Measurements from ENCODE around the gene SLC28A1. TPM values are rescaled to one million over a fixed set of nuclear protein-coding genes. Genes with fewer than 3 reads are reported as not detected.

SLC28A1 gene
- total RNA-seq, 1 experiment from 2014 or later: not detected

DNA sequence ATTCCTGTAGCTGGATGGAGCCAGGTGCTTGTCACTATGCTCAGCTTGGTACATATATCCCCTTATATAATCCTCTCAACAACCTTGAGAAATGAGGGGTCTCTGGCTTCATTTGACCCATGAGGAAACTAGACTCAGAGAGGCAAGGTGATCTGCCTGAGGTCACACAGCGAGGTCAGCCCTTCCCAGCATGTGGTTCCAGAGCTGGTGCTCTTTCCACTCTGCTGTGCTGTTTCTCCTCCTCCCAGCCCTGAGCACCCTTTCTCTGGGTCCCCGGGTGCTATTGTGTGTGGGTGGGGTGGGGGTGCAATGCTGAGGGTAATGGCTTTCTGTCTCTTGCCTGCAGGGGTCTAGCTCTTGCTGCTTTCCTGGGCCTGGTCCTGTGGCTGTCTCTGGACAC is 19.3 kb downstream of the SLC28A1 start:
- Histone ChIP-seq H3K36me3 (ENCODE audit: control insufficient read depth, insufficient read depth, low read length) (no peaks in the 10 kb centered on the region), H3K4me1 (ENCODE audit: control insufficient read depth, insufficient read depth, low read length) (peaks cover 3% of the 10 kb centered on the region), H3K27me3 (ENCODE audit: control insufficient read depth, insufficient read depth, low read length) (no peaks in the 10 kb centered on the region), H3K27ac (ENCODE audit: low read length) (no peak overlapping the region), H3K4me3 (ENCODE audit: low read depth in 2 of 2, low read length in 2 of 2) (no peak overlapping the region), H3K9me3 (ENCODE audit: control insufficient read depth, insufficient read depth, low read depth, low read length) (no peaks in the 10 kb centered on the region)
- ATAC-seq (no peak), DNase-seq (ENCODE audit: low read depth, low spot score) (no peak)
- intact Hi-C loops (cut with micrococcal nuclease; ENCODE audit: unreplicated experiment): no loop called here
- TF ChIP-seq, protein P1, sequence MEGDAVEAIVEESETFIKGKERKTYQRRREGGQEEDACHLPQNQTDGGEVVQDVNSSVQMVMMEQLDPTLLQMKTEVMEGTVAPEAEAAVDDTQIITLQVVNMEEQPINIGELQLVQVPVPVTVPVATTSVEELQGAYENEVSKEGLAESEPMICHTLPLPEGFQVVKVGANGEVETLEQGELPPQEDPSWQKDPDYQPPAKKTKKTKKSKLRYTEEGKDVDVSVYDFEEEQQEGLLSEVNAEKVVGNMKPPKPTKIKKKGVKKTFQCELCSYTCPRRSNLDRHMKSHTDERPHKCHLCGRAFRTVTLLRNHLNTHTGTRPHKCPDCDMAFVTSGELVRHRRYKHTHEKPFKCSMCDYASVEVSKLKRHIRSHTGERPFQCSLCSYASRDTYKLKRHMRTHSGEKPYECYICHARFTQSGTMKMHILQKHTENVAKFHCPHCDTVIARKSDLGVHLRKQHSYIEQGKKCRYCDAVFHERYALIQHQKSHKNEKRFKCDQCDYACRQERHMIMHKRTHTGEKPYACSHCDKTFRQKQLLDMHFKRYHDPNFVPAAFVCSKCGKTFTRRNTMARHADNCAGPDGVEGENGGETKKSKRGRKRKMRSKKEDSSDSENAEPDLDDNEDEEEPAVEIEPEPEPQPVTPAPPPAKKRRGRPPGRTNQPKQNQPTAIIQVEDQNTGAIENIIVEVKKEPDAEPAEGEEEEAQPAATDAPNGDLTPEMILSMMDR (IDR thresholded peaks at IDR 0.05): no peak
- TF ChIP-seq, protein P2, sequence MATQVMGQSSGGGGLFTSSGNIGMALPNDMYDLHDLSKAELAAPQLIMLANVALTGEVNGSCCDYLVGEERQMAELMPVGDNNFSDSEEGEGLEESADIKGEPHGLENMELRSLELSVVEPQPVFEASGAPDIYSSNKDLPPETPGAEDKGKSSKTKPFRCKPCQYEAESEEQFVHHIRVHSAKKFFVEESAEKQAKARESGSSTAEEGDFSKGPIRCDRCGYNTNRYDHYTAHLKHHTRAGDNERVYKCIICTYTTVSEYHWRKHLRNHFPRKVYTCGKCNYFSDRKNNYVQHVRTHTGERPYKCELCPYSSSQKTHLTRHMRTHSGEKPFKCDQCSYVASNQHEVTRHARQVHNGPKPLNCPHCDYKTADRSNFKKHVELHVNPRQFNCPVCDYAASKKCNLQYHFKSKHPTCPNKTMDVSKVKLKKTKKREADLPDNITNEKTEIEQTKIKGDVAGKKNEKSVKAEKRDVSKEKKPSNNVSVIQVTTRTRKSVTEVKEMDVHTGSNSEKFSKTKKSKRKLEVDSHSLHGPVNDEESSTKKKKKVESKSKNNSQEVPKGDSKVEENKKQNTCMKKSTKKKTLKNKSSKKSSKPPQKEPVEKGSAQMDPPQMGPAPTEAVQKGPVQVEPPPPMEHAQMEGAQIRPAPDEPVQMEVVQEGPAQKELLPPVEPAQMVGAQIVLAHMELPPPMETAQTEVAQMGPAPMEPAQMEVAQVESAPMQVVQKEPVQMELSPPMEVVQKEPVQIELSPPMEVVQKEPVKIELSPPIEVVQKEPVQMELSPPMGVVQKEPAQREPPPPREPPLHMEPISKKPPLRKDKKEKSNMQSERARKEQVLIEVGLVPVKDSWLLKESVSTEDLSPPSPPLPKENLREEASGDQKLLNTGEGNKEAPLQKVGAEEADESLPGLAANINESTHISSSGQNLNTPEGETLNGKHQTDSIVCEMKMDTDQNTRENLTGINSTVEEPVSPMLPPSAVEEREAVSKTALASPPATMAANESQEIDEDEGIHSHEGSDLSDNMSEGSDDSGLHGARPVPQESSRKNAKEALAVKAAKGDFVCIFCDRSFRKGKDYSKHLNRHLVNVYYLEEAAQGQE (IDR thresholded peaks at IDR 0.05; ENCODE audit: insufficient read depth in 1 of 2, low read depth in 2 of 2, low read length in 1 of 2): no peak
- no peak for TF ChIP-seq POLR2AphosphoS5 (IDR thresholded peaks at IDR 0.05; ENCODE audit: low read depth, low read length)
- no peak for TF ChIP-seq SIN3A (IDR thresholded peaks at IDR 0.05; ENCODE audit: borderline replicate concordance, insufficient read depth, low read depth, low read length)
- no peak for TF ChIP-seq TCF7L2 (IDR thresholded peaks at IDR 0.05; ENCODE audit: low read depth, low read length)
- no TSS peak for BruUV-seq (replicated peaks)
- in situ Hi-C loops (cut with HindIII; ENCODE audit: low pct_unique_long_range_greater_than_20kb, low sequenced_read_pairs): no loop called here
- POLR2A ChIA-PET: no interaction called here
- CTCF ChIA-PET: no interaction called here

DNA sequence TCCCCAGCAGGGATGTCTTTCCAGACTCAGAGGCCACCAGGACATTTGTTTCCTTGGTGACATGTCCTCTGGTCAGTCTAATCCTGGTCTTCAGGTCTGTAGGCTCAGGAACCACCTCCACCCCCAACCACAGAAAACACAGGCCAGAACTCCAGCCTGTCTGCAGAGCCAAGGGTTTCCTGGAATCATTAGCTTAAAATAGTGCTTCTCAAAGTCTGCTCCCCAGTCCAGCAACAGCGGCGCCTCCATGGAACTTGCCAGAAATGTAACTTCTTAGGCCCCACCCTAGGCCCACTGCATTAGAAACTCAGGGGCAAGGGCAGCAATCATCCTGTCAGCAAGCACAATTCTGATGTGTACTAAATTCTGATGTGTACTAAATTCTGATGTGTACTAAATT is 20.0 kb downstream of the SLC28A1 start:
- Histone ChIP-seq H3K9me3 (ENCODE audit: control insufficient read depth, insufficient read depth, low read depth, low read length) (no peaks in the 10 kb centered on the region), H3K27ac (ENCODE audit: low read length) (no peak overlapping the region), H3K36me3 (ENCODE audit: control insufficient read depth, insufficient read depth, low read length) (no peaks in the 10 kb centered on the region), H3K4me3 (ENCODE audit: low read depth in 2 of 2, low read length in 2 of 2) (no peak overlapping the region), H3K4me1 (ENCODE audit: control insufficient read depth, insufficient read depth, low read length) (peaks cover 9% of the 10 kb centered on the region), H3K27me3 (ENCODE audit: control insufficient read depth, insufficient read depth, low read length) (no peaks in the 10 kb centered on the region)
- no TSS peak for BruUV-seq (replicated peaks)
- ChIA-PET POLR2A (no interaction called here), CTCF (no interaction called here)
- TF ChIP-seq, protein P2 (IDR thresholded peaks at IDR 0.05; ENCODE audit: insufficient read depth in 1 of 2, low read depth in 2 of 2, low read length in 1 of 2): no peak
- TF ChIP-seq, protein P1 (IDR thresholded peaks at IDR 0.05): no peak
- no peak for TF ChIP-seq TCF7L2 (IDR thresholded peaks at IDR 0.05; ENCODE audit: low read depth, low read length)
- TF ChIP-seq POLR2AphosphoS5 (IDR thresholded peaks at IDR 0.05; ENCODE audit: low read depth, low read length): no peak
- no peak for TF ChIP-seq SIN3A (IDR thresholded peaks at IDR 0.05; ENCODE audit: borderline replicate concordance, insufficient read depth, low read depth, low read length)
- intact Hi-C loops (cut with micrococcal nuclease; ENCODE audit: unreplicated experiment): no loop called here
- in situ Hi-C loops (cut with HindIII; ENCODE audit: low pct_unique_long_range_greater_than_20kb, low sequenced_read_pairs): no loop called here
- DNase-seq (ENCODE audit: low read depth, low spot score): no peak
- no peak for ATAC-seq

All from Panc1 (cell line).